ENCODE data around the gene SULT2B1.

- TF ChIP-seq CTCF (IDR thresholded peaks at IDR 0.05) (no peak), EZH2 (IDR thresholded peaks at IDR 0.05) (no peak), EZH2phosphoT487 (IDR thresholded peaks at IDR 0.05) (no peak)
Observed at GRCh38 chr19:48571378-48572162, 19.6 kb downstream of the SULT2B1 start.
